Osteoblast (primary cell): Measurements from ENCODE around the gene SLC35D1. TPM values are rescaled to one million over a fixed set of nuclear protein-coding genes. Genes with fewer than 3 reads are reported as not detected.
A peak's percentile ranks its signal among the peaks of the same experiment; 100 is the strongest.

ENCODE experiments used
- DNase-seq: peaks from one replicate; pipeline ENCODE4 v3.0.0; 2011; ENCODE audit warnings: low spot score, mixed read lengths; ENCODE audit not compliant: insufficient read length; ENCODE audit errors: missing footprints
- H2AFZ ChIP-seq: 2 replicates; pipeline ENCODE4 v1.6.0; 2011; ENCODE audit warnings: mild to moderate bottlenecking, low read length
- H3K27ac ChIP-seq: 2 replicates; pipeline ENCODE4 v1.5.1; 2011; ENCODE audit warnings: mild to moderate bottlenecking, low read depth, low read length, moderate library complexity
- H3K27me3 ChIP-seq: 2 replicates; pipeline ENCODE4 v1.6.0; 2012; ENCODE audit warnings: mild to moderate bottlenecking, control low read depth, inconsistent platforms, low read length, moderate library complexity; ENCODE audit not compliant: insufficient read depth
- H3K36me3 ChIP-seq: 2 replicates; pipeline ENCODE4 v1.5.1; 2011; ENCODE audit warnings: mild to moderate bottlenecking, low read length, control low read depth, moderate library complexity; ENCODE audit not compliant: insufficient read depth
- H3K4me1 ChIP-seq: 2 replicates; pipeline ENCODE4 v1.5.1; 2011; ENCODE audit warnings: mild to moderate bottlenecking, low read length, control low read depth, moderate library complexity; ENCODE audit not compliant: insufficient read depth
- H3K4me2 ChIP-seq: 2 replicates; pipeline ENCODE4 v1.6.0; 2011; ENCODE audit warnings: mild to moderate bottlenecking, low read length; ENCODE audit not compliant: insufficient read depth
- H3K4me3 ChIP-seq: fragments of 200-600 bp; sonication (generic); 3 replicates; pipeline ENCODE4 v1.5.1; 2012; ENCODE audit warnings: mild to moderate bottlenecking, low read length, inconsistent platforms; ENCODE audit not compliant: insufficient read depth
- H3K79me2 ChIP-seq: 2 replicates; pipeline ENCODE4 v1.6.0; 2012; ENCODE audit warnings: mild to moderate bottlenecking, low read length, control low read depth, inconsistent platforms; ENCODE audit not compliant: insufficient read depth
- H3K9me3 ChIP-seq: 2 replicates; pipeline ENCODE4 v1.5.1; 2011; ENCODE audit warnings: low read depth, low read length, control low read depth
- H4K20me1 ChIP-seq: 2 replicates; pipeline ENCODE4 v1.6.0; 2012; ENCODE audit warnings: mild to moderate bottlenecking, low read length, control low read depth; ENCODE audit not compliant: insufficient read depth
- CTCF ChIP-seq: IDR thresholded peaks from 2 replicates; pipeline ENCODE4 v1.5.1; 2011; ENCODE audit warnings: mild to moderate bottlenecking, low read depth, low read length, moderate library complexity; ENCODE audit errors: extremely low read depth
- total RNA-seq: library from RNA; depleted of rRNA; stranded (reverse); fragments of >200 nt; gene quantifications from 2 replicates; pipeline ENCODE4 v1.2.3, GENCODE V29; 2012

SLC35D1 gene
- total RNA-seq, 1 donor: 13.8 TPM

GRCh38 chr1:67052741-67053534, 1.0 kb downstream of the SLC35D1 start:
- Histone ChIP-seq H3K27ac (peak overlapping the region; percentile 60), H3K4me2 (peak overlapping the region; percentile 97), H4K20me1 (peaks cover 4% of the 10 kb centered on the region), H3K79me2 (peaks cover 30% of the 10 kb centered on the region), H3K27me3 (no peaks in the 10 kb centered on the region), H3K9me3 (no peaks in the 10 kb centered on the region), H2AFZ (peak overlapping the region; percentile 91), H3K4me1 (peaks cover 10% of the 10 kb centered on the region), H3K4me3 (peak overlapping the region; percentile 87), H3K36me3 (peaks cover 25% of the 10 kb centered on the region)
- peak; percentile 77 for DNase-seq
- TF ChIP-seq CTCF: no peak

GRCh38 chr1:67051196-67051595, 2.8 kb downstream of the SLC35D1 start:
- DNase-seq: no peak
- Histone ChIP-seq H3K27ac (no peak overlapping the region), H3K4me1 (peaks cover 10% of the 10 kb centered on the region), H2AFZ (no peak overlapping the region), H3K79me2 (peaks cover 30% of the 10 kb centered on the region), H3K4me2 (no peak overlapping the region), H4K20me1 (peaks cover 4% of the 10 kb centered on the region), H3K4me3 (no peak overlapping the region), H3K27me3 (no peaks in the 10 kb centered on the region), H3K36me3 (peaks cover 39% of the 10 kb centered on the region), H3K9me3 (no peaks in the 10 kb centered on the region)
- no peak for TF ChIP-seq CTCF

- Histone ChIP-seq H3K27me3 (no peaks in the 10 kb centered on the region), H3K4me1 (peaks cover 4% of the 10 kb centered on the region), H3K4me3 (no peak overlapping the region), H3K4me2 (no peak overlapping the region), H4K20me1 (no peaks in the 10 kb centered on the region), H3K27ac (no peak overlapping the region), H2AFZ (no peak overlapping the region), H3K9me3 (no peaks in the 10 kb centered on the region), H3K79me2 (no peaks in the 10 kb centered on the region), H3K36me3 (peaks cover 72% of the 10 kb centered on the region)
- DNase-seq: no peak
- TF ChIP-seq CTCF: no peak
Observed at GRCh38 chr1:67044631-67045270, 9.2 kb downstream of the SLC35D1 start.

GRCh38 chr1:67043366-67043765, 10.6 kb downstream of the SLC35D1 start:
- no peak overlapping the region for H3K4me3 ChIP-seq

More at GRCh38 chr1:67043366-67043765, 10.6 kb downstream of the SLC35D1 start:
- peaks cover 4% of the 10 kb centered on the region for H3K4me1 ChIP-seq
- H3K4me2 ChIP-seq: no peak overlapping the region
- H4K20me1 ChIP-seq: no peaks in the 10 kb centered on the region
- no peak for TF ChIP-seq CTCF
- peaks cover 64% of the 10 kb centered on the region for H3K36me3 ChIP-seq
- DNase-seq: no peak
- no peak overlapping the region for H2AFZ ChIP-seq
- no peak overlapping the region for H3K27ac ChIP-seq
- no peaks in the 10 kb centered on the region for H3K9me3 ChIP-seq
- no peaks in the 10 kb centered on the region for H3K79me2 ChIP-seq
- H3K27me3 ChIP-seq: no peaks in the 10 kb centered on the region
